ENCODE results near the gene ADNP2. TPM values are rescaled to one million over a fixed set of nuclear protein-coding genes. Genes with fewer than 3 reads are reported as not detected.

ADNP2 gene
- total RNA-seq, 2 experiments from 2014 or later: 22.8 to 25.7 TPM

DNA sequence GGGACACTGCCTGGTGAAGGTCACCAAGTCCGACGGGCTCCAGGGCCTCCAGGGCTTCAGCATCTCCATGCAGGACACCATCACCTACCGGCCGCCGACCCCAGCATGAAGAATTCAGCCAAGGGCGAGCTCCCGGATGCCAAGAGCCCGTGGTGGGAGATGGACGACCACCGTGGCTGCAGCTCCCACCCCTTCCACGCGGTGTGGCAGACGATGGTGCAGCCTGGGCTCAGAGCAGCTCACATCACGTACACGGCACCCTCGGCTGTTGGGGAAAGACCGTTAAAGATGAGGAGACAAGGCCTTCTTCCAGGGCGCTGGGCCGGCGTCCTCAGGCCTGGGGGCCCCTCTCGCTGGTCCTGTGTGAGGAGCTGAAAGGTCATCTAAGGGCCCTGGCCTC, 31.2 kb upstream of the ADNP2 start:
- Mint-ChIP-seq H3K4me3 (no peak overlapping the region), H3K9me3 (ENCODE audit: low read depth) (no peaks in the 10 kb centered on the region), H3K27me3 (peaks cover 4% of the 10 kb centered on the region), H3K27ac (no peak overlapping the region), H3K36me3 (ENCODE audit: low read depth) (peaks cover 4% of the 10 kb centered on the region), H3K4me1 (no peaks in the 10 kb centered on the region)
- intact Hi-C loops (cut with DNase I, micrococcal nuclease): no loop called here
- DNase-seq (no peak), ATAC-seq (no peak)
- CTCF ChIA-PET: no interaction called here
- POLR2A ChIA-PET: no interaction called here

- Mint-ChIP-seq H3K4me1 (no peaks in the 10 kb centered on the region), H3K27ac (no peak overlapping the region), H3K4me3 (no peak overlapping the region), H3K36me3 (ENCODE audit: low read depth) (peaks cover 2% of the 10 kb centered on the region), H3K27me3 (peaks cover 6% of the 10 kb centered on the region), H3K9me3 (ENCODE audit: low read depth) (peaks cover 27% of the 10 kb centered on the region)
- ATAC-seq (no peak), DNase-seq (no peak)
- POLR2A ChIA-PET: no interaction called here
- intact Hi-C loops (cut with DNase I, micrococcal nuclease): loop anchor here in 1 of 2 experiments (5.0 kb wide), 1 partner anchor 64 kb away; no protein-coding TSS in a partner anchor
- CTCF ChIA-PET: interaction anchor here (0.7 to 0.8 kb wide), 2 partner anchors 20 to 72 kb away, joined by 3 read pairs; no protein-coding TSS in a partner anchor
Observed at GRCh38 chr18:80086281-80086680, 22.8 kb upstream of the ADNP2 start.

DNA sequence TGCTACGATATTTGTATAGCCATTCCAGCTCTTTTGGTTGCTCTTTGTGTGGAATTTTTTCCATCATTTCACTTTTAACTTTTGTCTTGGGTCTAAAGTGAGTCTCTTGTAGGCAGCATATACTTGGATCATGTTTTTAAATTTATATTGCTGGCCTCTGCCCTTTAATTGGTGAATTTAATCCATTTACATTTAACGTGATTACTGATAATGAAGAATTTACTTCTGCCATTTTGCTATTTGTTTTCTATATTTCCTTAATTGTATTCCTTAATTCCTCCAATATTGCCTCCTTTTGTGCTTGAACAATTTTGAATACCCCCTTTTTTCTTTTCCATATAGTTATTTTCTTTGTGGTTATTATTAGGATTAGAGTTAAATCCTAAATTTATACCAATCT, 21.0 kb upstream of the ADNP2 start:
- DNase-seq: no peak
- ATAC-seq: no peak
- intact Hi-C loops (cut with DNase I, micrococcal nuclease): loop anchor here in 1 of 2 experiments (5.0 kb wide), 1 partner anchor 66 kb away; no protein-coding TSS in a partner anchor
- H3K36me3 Mint-ChIP-seq (ENCODE audit: low read depth): peaks cover 2% of the 10 kb centered on the region
- H3K27ac Mint-ChIP-seq: no peak overlapping the region
- ChIA-PET POLR2A (no interaction called here), CTCF (interaction anchor here (0.7 to 0.9 kb wide), 2 partner anchors 20 to 25 kb away, joined by 3 to 4 read pairs; no protein-coding TSS in a partner anchor)
- H3K27me3 Mint-ChIP-seq: peaks cover 3% of the 10 kb centered on the region
- no peak overlapping the region for H3K4me3 Mint-ChIP-seq
- peaks cover 28% of the 10 kb centered on the region for H3K9me3 Mint-ChIP-seq (ENCODE audit: low read depth)
- H3K4me1 Mint-ChIP-seq: no peaks in the 10 kb centered on the region

- CTCF ChIA-PET: interaction anchor here (0.6 to 0.9 kb wide), 3 partner anchors 21 to 261 kb away, joined by 3 to 4 read pairs (median 4); no protein-coding TSS in a partner anchor
- H3K4me1 Mint-ChIP-seq: no peaks in the 10 kb centered on the region
- POLR2A ChIA-PET: no interaction called here
- no peak for DNase-seq
- H3K27ac Mint-ChIP-seq: no peak overlapping the region
- H3K36me3 Mint-ChIP-seq (ENCODE audit: low read depth): peaks cover 2% of the 10 kb centered on the region
- ATAC-seq: no peak
- intact Hi-C loops (cut with DNase I, micrococcal nuclease): loop anchor here in 1 of 2 experiments (5.0 kb wide), 1 partner anchor 67 kb away; no protein-coding TSS in a partner anchor
- no peak overlapping the region for H3K4me3 Mint-ChIP-seq
- H3K9me3 Mint-ChIP-seq (ENCODE audit: low read depth): peaks cover 28% of the 10 kb centered on the region
- H3K27me3 Mint-ChIP-seq: peaks cover 3% of the 10 kb centered on the region
Observed at GRCh38 chr18:80088823-80089222, 20.2 kb upstream of the ADNP2 start.

- ChIA-PET POLR2A (no interaction called here), CTCF (no interaction called here)
- Mint-ChIP-seq H3K27ac (no peak overlapping the region), H3K4me3 (no peak overlapping the region), H3K4me1 (no peaks in the 10 kb centered on the region), H3K27me3 (peaks cover 3% of the 10 kb centered on the region), H3K36me3 (ENCODE audit: low read depth) (no peaks in the 10 kb centered on the region), H3K9me3 (ENCODE audit: low read depth) (peaks cover 8% of the 10 kb centered on the region)
- ATAC-seq (no peak), DNase-seq (no peak)
- intact Hi-C loops (cut with DNase I, micrococcal nuclease): no loop called here
Observed at GRCh38 chr18:80095414-80095813, 13.6 kb upstream of the ADNP2 start.

GRCh38 chr18:80096032-80096565, 13.0 kb upstream of the ADNP2 start:
- POLR2A ChIA-PET: no interaction called here
- Mint-ChIP-seq H3K4me3 (no peak overlapping the region), H3K36me3 (ENCODE audit: low read depth) (no peaks in the 10 kb centered on the region), H3K27me3 (peaks cover 3% of the 10 kb centered on the region), H3K4me1 (no peaks in the 10 kb centered on the region), H3K9me3 (ENCODE audit: low read depth) (peaks cover 8% of the 10 kb centered on the region), H3K27ac (no peak overlapping the region)
- ATAC-seq: no peak
- no peak for DNase-seq
- CTCF ChIA-PET: no interaction called here
- intact Hi-C loops (cut with DNase I, micrococcal nuclease): no loop called here

GRCh38 chr18:80097201-80097600, 11.9 kb upstream of the ADNP2 start:
- ChIA-PET CTCF (no interaction called here), POLR2A (interaction anchor here (0.6 kb wide), 1 partner anchor 43 kb away, joined by 3 read pairs; no protein-coding TSS in a partner anchor)
- Mint-ChIP-seq H3K36me3 (ENCODE audit: low read depth) (no peaks in the 10 kb centered on the region), H3K27ac (no peak overlapping the region), H3K9me3 (ENCODE audit: low read depth) (peaks cover 9% of the 10 kb centered on the region), H3K27me3 (no peaks in the 10 kb centered on the region), H3K4me1 (no peaks in the 10 kb centered on the region), H3K4me3 (no peak overlapping the region)
- DNase-seq: no peak
- intact Hi-C loops (cut with DNase I, micrococcal nuclease): no loop called here
- no peak for ATAC-seq

GRCh38 chr18:80103231-80103630, 5.8 kb upstream of the ADNP2 start:
- POLR2A ChIA-PET: no interaction called here
- ATAC-seq (no peak), DNase-seq (no peak)
- peaks cover 6% of the 10 kb centered on the region for H3K9me3 Mint-ChIP-seq (ENCODE audit: low read depth)
- H3K4me3 Mint-ChIP-seq: no peak overlapping the region
- H3K27ac Mint-ChIP-seq: no peak overlapping the region
- H3K4me1 Mint-ChIP-seq: peaks cover 22% of the 10 kb centered on the region
- CTCF ChIA-PET: interaction anchor here (0.6 to 0.7 kb wide), 3 partner anchors 45 to 119 kb away, joined by 3 to 4 read pairs (median 3); no protein-coding TSS in a partner anchor
- no peaks in the 10 kb centered on the region for H3K36me3 Mint-ChIP-seq (ENCODE audit: low read depth)
- H3K27me3 Mint-ChIP-seq: no peaks in the 10 kb centered on the region
- intact Hi-C loops (cut with DNase I, micrococcal nuclease): no loop called here

DNA sequence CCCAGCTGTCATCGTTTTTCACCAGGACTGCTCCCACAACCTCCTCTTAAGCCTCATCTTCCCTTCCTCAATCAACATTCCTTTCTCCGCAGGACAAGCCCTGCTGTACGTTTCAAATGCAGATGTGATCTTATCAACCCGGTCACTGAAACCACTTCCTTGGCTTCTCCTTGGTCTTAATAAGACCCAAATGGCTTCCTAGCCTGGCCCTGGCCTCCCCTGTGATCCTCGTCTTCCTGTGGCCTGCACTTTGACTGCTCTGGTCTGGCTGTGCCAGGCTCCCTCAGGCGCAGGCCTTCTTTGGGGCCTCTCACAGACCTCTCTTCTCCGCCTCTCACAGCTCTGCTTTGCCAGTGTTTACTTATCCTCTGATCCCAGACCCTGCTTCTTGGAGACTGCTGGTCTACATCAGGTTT, 4.7 kb upstream of the ADNP2 start:
- no peaks in the 10 kb centered on the region for H3K27me3 Mint-ChIP-seq
- POLR2A ChIA-PET: no interaction called here
- ATAC-seq: no peak
- CTCF ChIA-PET: no interaction called here
- no peak overlapping the region for H3K4me3 Mint-ChIP-seq
- H3K9me3 Mint-ChIP-seq (ENCODE audit: low read depth): peaks cover 6% of the 10 kb centered on the region
- intact Hi-C loops (cut with DNase I, micrococcal nuclease): no loop called here
- H3K36me3 Mint-ChIP-seq (ENCODE audit: low read depth): no peaks in the 10 kb centered on the region
- no peak for DNase-seq
- peaks cover 22% of the 10 kb centered on the region for H3K4me1 Mint-ChIP-seq
- H3K27ac Mint-ChIP-seq: no peak overlapping the region

GRCh38 chr18:80105369-80106167, 3.5 kb upstream of the ADNP2 start:
- DNase-seq (peak; percentile 54), ATAC-seq (peak; percentile 45)
- no peak overlapping the region for H3K4me3 Mint-ChIP-seq
- H3K27ac Mint-ChIP-seq: peak overlapping the region; percentile 9
- H3K36me3 Mint-ChIP-seq (ENCODE audit: low read depth): peaks cover 4% of the 10 kb centered on the region
- no peaks in the 10 kb centered on the region for H3K27me3 Mint-ChIP-seq
- ChIA-PET POLR2A (no interaction called here), CTCF (interaction anchor here (0.6 to 1.3 kb wide), 3 partner anchors 20 to 70 kb away, joined by 3 to 4 read pairs (median 3); no protein-coding TSS in a partner anchor)
- intact Hi-C loops (cut with DNase I, micrococcal nuclease): loop anchor here (5.0 kb wide), 3 partner anchors 118 to 583 kb away; partner anchors contain the start of gene TXNL4A (in 1 of the 2)
- H3K9me3 Mint-ChIP-seq (ENCODE audit: low read depth): peaks cover 4% of the 10 kb centered on the region
- peaks cover 29% of the 10 kb centered on the region for H3K4me1 Mint-ChIP-seq

DNA sequence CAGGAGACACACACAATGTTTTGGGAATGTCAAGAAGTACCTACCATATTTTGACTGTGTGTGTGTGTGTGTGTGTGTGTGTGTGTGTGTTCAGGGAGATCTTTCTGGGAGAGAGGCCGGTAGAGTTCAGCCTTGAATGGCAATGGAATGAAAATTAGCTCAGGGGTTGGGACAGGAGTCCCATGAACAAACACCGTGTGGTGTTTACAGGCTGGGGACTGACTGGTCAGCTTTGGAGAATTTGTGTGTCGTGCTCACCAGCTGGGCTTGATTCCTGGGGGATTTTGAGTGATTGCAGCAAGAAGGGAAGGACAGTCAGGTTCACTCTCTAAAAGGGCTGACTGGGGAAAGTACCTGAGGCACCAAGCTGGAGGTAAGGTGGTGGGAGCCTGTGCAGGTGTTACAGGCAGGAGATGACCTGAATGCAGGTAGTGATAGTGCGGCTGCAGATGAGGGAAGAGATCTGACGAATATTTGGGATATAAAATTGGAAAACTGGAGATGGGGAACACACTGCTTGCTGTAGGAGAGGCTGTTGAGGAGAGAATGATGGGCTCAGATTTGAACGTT, 2.5 kb upstream of the ADNP2 start:
- POLR2A ChIA-PET: no interaction called here
- Mint-ChIP-seq H3K36me3 (ENCODE audit: low read depth) (peaks cover 6% of the 10 kb centered on the region), H3K27ac (no peak overlapping the region), H3K9me3 (ENCODE audit: low read depth) (peaks cover 4% of the 10 kb centered on the region), H3K27me3 (no peaks in the 10 kb centered on the region), H3K4me3 (no peak overlapping the region), H3K4me1 (peaks cover 35% of the 10 kb centered on the region)
- DNase-seq: no peak
- CTCF ChIA-PET: interaction anchor here (1.1 to 1.3 kb wide), 2 partner anchors 56 to 71 kb away, joined by 3 to 4 read pairs; no protein-coding TSS in a partner anchor
- ATAC-seq: no peak
- intact Hi-C loops (cut with DNase I, micrococcal nuclease): loop anchor here (5.0 kb wide), 3 partner anchors 119 to 584 kb away; partner anchors contain the start of gene TXNL4A (in 1 of the 2)
